Measurements from ENCODE around the gene HS3ST5.

HS3ST5 gene

GRCh38 chr6:114260810-114261209 is 82.0 kb downstream of the HS3ST5 start:
- POLR2A ChIA-PET, result no interaction called here
- CTCF ChIA-PET, result no interaction called here
- TF ChIP-seq, protein P1, sequence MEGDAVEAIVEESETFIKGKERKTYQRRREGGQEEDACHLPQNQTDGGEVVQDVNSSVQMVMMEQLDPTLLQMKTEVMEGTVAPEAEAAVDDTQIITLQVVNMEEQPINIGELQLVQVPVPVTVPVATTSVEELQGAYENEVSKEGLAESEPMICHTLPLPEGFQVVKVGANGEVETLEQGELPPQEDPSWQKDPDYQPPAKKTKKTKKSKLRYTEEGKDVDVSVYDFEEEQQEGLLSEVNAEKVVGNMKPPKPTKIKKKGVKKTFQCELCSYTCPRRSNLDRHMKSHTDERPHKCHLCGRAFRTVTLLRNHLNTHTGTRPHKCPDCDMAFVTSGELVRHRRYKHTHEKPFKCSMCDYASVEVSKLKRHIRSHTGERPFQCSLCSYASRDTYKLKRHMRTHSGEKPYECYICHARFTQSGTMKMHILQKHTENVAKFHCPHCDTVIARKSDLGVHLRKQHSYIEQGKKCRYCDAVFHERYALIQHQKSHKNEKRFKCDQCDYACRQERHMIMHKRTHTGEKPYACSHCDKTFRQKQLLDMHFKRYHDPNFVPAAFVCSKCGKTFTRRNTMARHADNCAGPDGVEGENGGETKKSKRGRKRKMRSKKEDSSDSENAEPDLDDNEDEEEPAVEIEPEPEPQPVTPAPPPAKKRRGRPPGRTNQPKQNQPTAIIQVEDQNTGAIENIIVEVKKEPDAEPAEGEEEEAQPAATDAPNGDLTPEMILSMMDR (IDR thresholded peaks at IDR 0.05; ENCODE audit: insufficient read depth, low read length, missing control alignments), result no peak
- no peak overlapping the region for H3K4me3 ChIP-seq (ENCODE audit: low read depth, low read length)
- no peak for DNase-seq (ENCODE audit: low read depth, low spot score)

DNA sequence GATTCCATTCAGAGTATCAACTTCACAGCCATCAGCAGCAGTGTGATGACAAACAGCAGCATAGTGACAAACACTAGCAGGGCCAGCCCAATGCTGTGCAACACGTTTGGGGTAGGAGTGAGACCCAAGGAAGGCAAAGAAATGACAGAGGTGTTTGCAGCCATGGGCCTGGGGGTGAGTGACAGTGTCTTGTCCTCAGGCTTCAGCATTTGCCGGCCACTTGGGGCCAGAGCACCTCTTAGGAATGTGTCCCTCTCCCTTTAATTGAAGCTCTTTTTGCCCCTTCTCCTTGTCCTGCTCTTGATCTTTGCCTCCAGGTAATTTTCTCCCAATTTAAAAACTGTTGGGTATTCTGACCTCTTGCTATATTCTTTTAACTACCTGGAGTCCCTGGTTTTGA is 84.4 kb downstream of the HS3ST5 start:
- TF ChIP-seq, protein P1 (IDR thresholded peaks at IDR 0.05; ENCODE audit: insufficient read depth, low read length, missing control alignments), result no peak
- DNase-seq (ENCODE audit: low read depth, low spot score), result no peak
- POLR2A ChIA-PET, result no interaction called here
- no peak overlapping the region for H3K4me3 ChIP-seq (ENCODE audit: low read depth, low read length)
- CTCF ChIA-PET, result no interaction called here

- TF ChIP-seq, protein P1 (IDR thresholded peaks at IDR 0.05; ENCODE audit: insufficient read depth, low read length, missing control alignments), result no peak
- no peak for DNase-seq (ENCODE audit: low read depth, low spot score)
- POLR2A ChIA-PET, result no interaction called here
Observed at GRCh38 chr6:114253431-114253830, 89.4 kb downstream of the HS3ST5 start.

DNA sequence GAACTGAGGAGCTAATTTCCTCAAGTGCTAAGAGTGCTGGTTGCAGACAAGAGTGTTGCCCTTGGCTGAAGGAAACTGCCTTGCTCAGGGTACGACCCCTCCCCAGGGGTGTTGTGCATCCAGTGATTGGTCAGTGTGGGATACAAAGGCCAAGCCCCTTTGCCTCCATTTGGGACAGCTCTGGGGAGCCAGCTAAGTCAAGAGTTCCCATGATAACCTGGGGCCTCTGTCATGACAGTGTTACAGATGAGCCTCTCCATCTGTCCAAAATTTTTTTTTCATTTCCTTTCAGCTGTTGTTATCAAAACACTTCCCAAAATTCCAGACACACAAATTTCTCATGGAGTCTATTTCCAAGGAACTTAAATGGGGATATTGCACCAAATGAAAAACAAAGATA is 93.3 kb downstream of the HS3ST5 start:
- CTCF ChIA-PET, result no interaction called here
- POLR2A ChIA-PET, result no interaction called here
- H3K4me3 ChIP-seq (ENCODE audit: low read depth, low read length), result no peak overlapping the region
- DNase-seq (ENCODE audit: low read depth, low spot score), result no peak
- TF ChIP-seq, protein P1 (IDR thresholded peaks at IDR 0.05; ENCODE audit: insufficient read depth, low read length, missing control alignments), result no peak

More at GRCh38 chr6:114253431-114253830, 89.4 kb downstream of the HS3ST5 start:
- CTCF ChIA-PET, result no interaction called here
- no peak overlapping the region for H3K4me3 ChIP-seq (ENCODE audit: low read depth, low read length)

DNA sequence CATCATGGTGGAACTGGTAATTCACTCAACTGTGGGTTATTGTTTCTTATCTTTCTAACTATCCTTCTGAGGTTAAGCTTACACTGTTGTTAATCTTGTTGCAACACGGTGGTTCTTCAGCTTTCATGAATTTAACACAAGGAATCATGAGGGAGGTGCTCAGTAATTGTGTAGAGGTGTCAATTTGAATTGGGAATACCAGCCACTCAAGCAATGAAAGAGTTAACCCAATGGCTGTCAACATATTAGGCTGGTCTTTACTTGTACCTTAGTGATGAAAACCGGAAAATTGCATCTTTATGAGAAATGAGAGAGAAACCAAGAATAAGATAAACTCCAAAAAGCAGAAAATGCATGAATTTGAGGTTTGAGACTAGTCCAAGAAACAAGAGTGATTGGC is 95.7 kb downstream of the HS3ST5 start:
- TF ChIP-seq, protein P1 (IDR thresholded peaks at IDR 0.05; ENCODE audit: insufficient read depth, low read length, missing control alignments), result no peak
- ChIA-PET POLR2A (no interaction called here), CTCF (no interaction called here)
- no peak for DNase-seq (ENCODE audit: low read depth, low spot score)
- H3K4me3 ChIP-seq (ENCODE audit: low read depth, low read length), result no peak overlapping the region

GRCh38 chr6:114240796-114241195 is 102.0 kb downstream of the HS3ST5 start:
- CTCF ChIA-PET, result interaction anchor here (1.0 kb wide), 1 partner anchor 65 kb away, joined by 3 read pairs; no protein-coding TSS in a partner anchor
- POLR2A ChIA-PET, result no interaction called here
- H3K4me3 ChIP-seq (ENCODE audit: low read depth, low read length), result no peak overlapping the region
- TF ChIP-seq, protein P1 (IDR thresholded peaks at IDR 0.05; ENCODE audit: insufficient read depth, low read length, missing control alignments), result no peak
- DNase-seq (ENCODE audit: low read depth, low spot score), result no peak

All from AG04449 (cell line).